Cardiac muscle cell (in vitro differentiated cells and primary cell): Measurements from ENCODE around the gene UNC5B. TPM values are rescaled to one million over a fixed set of nuclear protein-coding genes. Genes with fewer than 3 reads are reported as not detected.

ENCODE experiments used
- DNase-seq, 2 donors: peaks; one replicate each; pipeline versions ENCODE4 v3.0.0 to v3.0.0-alpha.2; 2010 to 2017; ENCODE audit warnings: low read depth in 1 of 2, low spot score in 1 of 2
- H3K27ac ChIP-seq: fragments of 200-600 bp; sonication (generic); 2 replicates; pipeline ENCODE4 v1.5.1; 2016
- H3K27me3 ChIP-seq: fragments of 200-600 bp; sonication (generic); 2 replicates; pipeline ENCODE4 v1.6.0; 2016; ENCODE audit warnings: control low read depth
- H3K36me3 ChIP-seq: fragments of 200-600 bp; sonication (generic); 2 replicates; pipeline ENCODE4 v1.5.1; 2016; ENCODE audit warnings: control low read depth
- H3K4me1 ChIP-seq: fragments of 200-600 bp; sonication (generic); 2 replicates; pipeline ENCODE4 v1.8.1; 2017; ENCODE audit warnings: low read depth, mild to moderate bottlenecking, mixed run types
- H3K4me3 ChIP-seq: fragments of 200-600 bp; sonication (generic); 2 replicates; pipeline ENCODE4 v1.5.1; 2016; ENCODE audit warnings: mild to moderate bottlenecking
- H3K9me3 ChIP-seq: fragments of 200-600 bp; sonication (generic); 2 replicates; pipeline ENCODE4 v1.5.1; 2017; ENCODE audit warnings: low read depth, mild to moderate bottlenecking, control low read depth
- CTCF ChIP-seq: IDR thresholded peaks from 2 replicates; pipeline ENCODE4 v1.5.1; 2012; ENCODE audit warnings: low read depth, mild to moderate bottlenecking, low read length
- polyA plus RNA-seq: library from polyadenylated mRNA; unstranded; fragments of >200 nt; fragmentation: Nextera tagmentation; extraction: Ambion mirVana; gene quantifications from 2 replicates; pipeline ENCODE4 v1.2.1, GENCODE V29; 2016
- total RNA-seq: library from RNA; depleted of rRNA; stranded (reverse); fragments of >200 nt; gene quantifications from 2 replicates; pipeline ENCODE4 v1.2.3, GENCODE V29; 2016

UNC5B gene
- total and polyA plus RNA-seq, 2 experiments from 2014 or later: 73.3 to 172 TPM

GRCh38 chr10:71256661-71257318 is 44.4 kb downstream of the UNC5B start:
- TF ChIP-seq CTCF: no peak
- H3K4me3 ChIP-seq: no peak overlapping the region
- H3K27ac ChIP-seq: peak overlapping the region; percentile 36
- DNase-seq: no peak
- H3K27me3 ChIP-seq: no peaks in the 10 kb centered on the region
- no peaks in the 10 kb centered on the region for H3K9me3 ChIP-seq
- H3K4me1 ChIP-seq: peaks cover 61% of the 10 kb centered on the region
- no peaks in the 10 kb centered on the region for H3K36me3 ChIP-seq

GRCh38 chr10:71257319-71257997 is 45.1 kb downstream of the UNC5B start:
- Histone ChIP-seq H3K4me3 (no peak overlapping the region), H3K36me3 (no peaks in the 10 kb centered on the region), H3K27ac (peak overlapping the region; percentile 98), H3K4me1 (peaks cover 61% of the 10 kb centered on the region), H3K9me3 (no peaks in the 10 kb centered on the region), H3K27me3 (no peaks in the 10 kb centered on the region)
- TF ChIP-seq CTCF: no peak
- DNase-seq: no peak

GRCh38 chr10:71258046-71258445 is 45.7 kb downstream of the UNC5B start:
- DNase-seq: no peak
- no peak overlapping the region for H3K4me3 ChIP-seq
- H3K27ac ChIP-seq: peak overlapping the region; percentile 98
- H3K27me3 ChIP-seq: no peaks in the 10 kb centered on the region
- no peaks in the 10 kb centered on the region for H3K9me3 ChIP-seq
- TF ChIP-seq CTCF: no peak
- peaks cover 64% of the 10 kb centered on the region for H3K4me1 ChIP-seq
- no peaks in the 10 kb centered on the region for H3K36me3 ChIP-seq

GRCh38 chr10:71258446-71259145 is 46.2 kb downstream of the UNC5B start:
- H3K4me1 ChIP-seq: peaks cover 61% of the 10 kb centered on the region
- H3K27ac ChIP-seq: peak overlapping the region; percentile 98
- DNase-seq: no peak
- no peak for TF ChIP-seq CTCF
- no peak overlapping the region for H3K4me3 ChIP-seq
- H3K9me3 ChIP-seq: no peaks in the 10 kb centered on the region
- H3K27me3 ChIP-seq: no peaks in the 10 kb centered on the region
- no peaks in the 10 kb centered on the region for H3K36me3 ChIP-seq

- Histone ChIP-seq H3K27ac (peak overlapping the region; percentile 98), H3K9me3 (no peaks in the 10 kb centered on the region), H3K4me1 (peaks cover 62% of the 10 kb centered on the region), H3K4me3 (no peak overlapping the region), H3K27me3 (no peaks in the 10 kb centered on the region), H3K36me3 (no peaks in the 10 kb centered on the region)
- TF ChIP-seq CTCF: no peak
- no peak for DNase-seq
Measured at GRCh38 chr10:71259282-71259681, 46.9 kb downstream of the UNC5B start.
